HL-60 (cell line): Measurements from ENCODE around the gene HPCAL1.

Experiments
- POLR2AphosphoS5 ChIP-seq: IDR thresholded peaks from 2 replicates; pipeline ENCODE4 v1.6.1; 2012; ENCODE audit warnings: low read depth
- TF ChIP-seq, protein P1 (sequence below): IDR thresholded peaks from one replicate; pipeline ENCODE4 v1.5.1; 2011; ENCODE audit warnings: low read length, control low read depth, inconsistent platforms; ENCODE audit not compliant: insufficient read depth
- TF ChIP-seq, protein P2 (sequence below): IDR thresholded peaks from 2 replicates; pipeline ENCODE4 v1.6.1; 2012; ENCODE audit warnings: low read depth; ENCODE audit not compliant: insufficient replicate concordance

DNA sequence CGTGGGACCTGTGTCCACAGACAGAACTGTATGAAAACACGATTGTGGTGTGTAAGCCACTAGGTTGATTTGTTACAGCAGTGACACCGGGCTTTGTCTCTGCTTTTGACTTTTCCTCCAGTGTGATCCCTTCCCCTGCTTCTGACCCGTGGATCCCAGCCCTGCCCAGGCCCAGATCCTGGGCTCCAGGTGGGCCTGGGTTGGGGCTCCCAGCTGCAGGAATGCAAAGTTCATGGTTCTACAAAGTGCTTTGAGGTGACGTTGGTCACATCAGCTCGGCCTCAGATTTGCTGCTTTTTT lies 26.8 kb downstream of the HPCAL1 start:
- TF ChIP-seq, protein P1, sequence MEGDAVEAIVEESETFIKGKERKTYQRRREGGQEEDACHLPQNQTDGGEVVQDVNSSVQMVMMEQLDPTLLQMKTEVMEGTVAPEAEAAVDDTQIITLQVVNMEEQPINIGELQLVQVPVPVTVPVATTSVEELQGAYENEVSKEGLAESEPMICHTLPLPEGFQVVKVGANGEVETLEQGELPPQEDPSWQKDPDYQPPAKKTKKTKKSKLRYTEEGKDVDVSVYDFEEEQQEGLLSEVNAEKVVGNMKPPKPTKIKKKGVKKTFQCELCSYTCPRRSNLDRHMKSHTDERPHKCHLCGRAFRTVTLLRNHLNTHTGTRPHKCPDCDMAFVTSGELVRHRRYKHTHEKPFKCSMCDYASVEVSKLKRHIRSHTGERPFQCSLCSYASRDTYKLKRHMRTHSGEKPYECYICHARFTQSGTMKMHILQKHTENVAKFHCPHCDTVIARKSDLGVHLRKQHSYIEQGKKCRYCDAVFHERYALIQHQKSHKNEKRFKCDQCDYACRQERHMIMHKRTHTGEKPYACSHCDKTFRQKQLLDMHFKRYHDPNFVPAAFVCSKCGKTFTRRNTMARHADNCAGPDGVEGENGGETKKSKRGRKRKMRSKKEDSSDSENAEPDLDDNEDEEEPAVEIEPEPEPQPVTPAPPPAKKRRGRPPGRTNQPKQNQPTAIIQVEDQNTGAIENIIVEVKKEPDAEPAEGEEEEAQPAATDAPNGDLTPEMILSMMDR: no peak
- no peak for TF ChIP-seq POLR2AphosphoS5
- TF ChIP-seq, protein P2, sequence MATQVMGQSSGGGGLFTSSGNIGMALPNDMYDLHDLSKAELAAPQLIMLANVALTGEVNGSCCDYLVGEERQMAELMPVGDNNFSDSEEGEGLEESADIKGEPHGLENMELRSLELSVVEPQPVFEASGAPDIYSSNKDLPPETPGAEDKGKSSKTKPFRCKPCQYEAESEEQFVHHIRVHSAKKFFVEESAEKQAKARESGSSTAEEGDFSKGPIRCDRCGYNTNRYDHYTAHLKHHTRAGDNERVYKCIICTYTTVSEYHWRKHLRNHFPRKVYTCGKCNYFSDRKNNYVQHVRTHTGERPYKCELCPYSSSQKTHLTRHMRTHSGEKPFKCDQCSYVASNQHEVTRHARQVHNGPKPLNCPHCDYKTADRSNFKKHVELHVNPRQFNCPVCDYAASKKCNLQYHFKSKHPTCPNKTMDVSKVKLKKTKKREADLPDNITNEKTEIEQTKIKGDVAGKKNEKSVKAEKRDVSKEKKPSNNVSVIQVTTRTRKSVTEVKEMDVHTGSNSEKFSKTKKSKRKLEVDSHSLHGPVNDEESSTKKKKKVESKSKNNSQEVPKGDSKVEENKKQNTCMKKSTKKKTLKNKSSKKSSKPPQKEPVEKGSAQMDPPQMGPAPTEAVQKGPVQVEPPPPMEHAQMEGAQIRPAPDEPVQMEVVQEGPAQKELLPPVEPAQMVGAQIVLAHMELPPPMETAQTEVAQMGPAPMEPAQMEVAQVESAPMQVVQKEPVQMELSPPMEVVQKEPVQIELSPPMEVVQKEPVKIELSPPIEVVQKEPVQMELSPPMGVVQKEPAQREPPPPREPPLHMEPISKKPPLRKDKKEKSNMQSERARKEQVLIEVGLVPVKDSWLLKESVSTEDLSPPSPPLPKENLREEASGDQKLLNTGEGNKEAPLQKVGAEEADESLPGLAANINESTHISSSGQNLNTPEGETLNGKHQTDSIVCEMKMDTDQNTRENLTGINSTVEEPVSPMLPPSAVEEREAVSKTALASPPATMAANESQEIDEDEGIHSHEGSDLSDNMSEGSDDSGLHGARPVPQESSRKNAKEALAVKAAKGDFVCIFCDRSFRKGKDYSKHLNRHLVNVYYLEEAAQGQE: no peak
